Measurements from ENCODE around the gene POU2F2.

Gene POU2F2

GRCh38 chr19:42095814-42096230, 36.4 kb downstream of the POU2F2 start:
- Histone ChIP-seq H3K27me3 (ENCODE audit: insufficient read depth, low read depth) (peaks cover 14% of the 10 kb centered on the region; the same call in 1 of the 2 replicates), H3K9ac (no peak overlapping the region), H4K20me1 (ENCODE audit: insufficient read depth) (no peaks in the 10 kb centered on the region), H3K4me3 (IDR thresholded peaks at IDR 0.05; ENCODE audit: insufficient read depth, low read depth, low read length) (no peak overlapping the region), H3K4me2 (no peak overlapping the region), H2AFZ (ENCODE audit: low read depth) (no peak overlapping the region), H3K4me1 (ENCODE audit: low read depth, poor library complexity, severe bottlenecking) (peaks cover 17% of the 10 kb centered on the region), H3K27ac (no peak overlapping the region), H3K36me3 (ENCODE audit: insufficient read depth) (no peaks in the 10 kb centered on the region), H3K79me2 (ENCODE audit: insufficient read depth, low read depth) (no peaks in the 10 kb centered on the region)
- TF ChIP-seq, protein P1, sequence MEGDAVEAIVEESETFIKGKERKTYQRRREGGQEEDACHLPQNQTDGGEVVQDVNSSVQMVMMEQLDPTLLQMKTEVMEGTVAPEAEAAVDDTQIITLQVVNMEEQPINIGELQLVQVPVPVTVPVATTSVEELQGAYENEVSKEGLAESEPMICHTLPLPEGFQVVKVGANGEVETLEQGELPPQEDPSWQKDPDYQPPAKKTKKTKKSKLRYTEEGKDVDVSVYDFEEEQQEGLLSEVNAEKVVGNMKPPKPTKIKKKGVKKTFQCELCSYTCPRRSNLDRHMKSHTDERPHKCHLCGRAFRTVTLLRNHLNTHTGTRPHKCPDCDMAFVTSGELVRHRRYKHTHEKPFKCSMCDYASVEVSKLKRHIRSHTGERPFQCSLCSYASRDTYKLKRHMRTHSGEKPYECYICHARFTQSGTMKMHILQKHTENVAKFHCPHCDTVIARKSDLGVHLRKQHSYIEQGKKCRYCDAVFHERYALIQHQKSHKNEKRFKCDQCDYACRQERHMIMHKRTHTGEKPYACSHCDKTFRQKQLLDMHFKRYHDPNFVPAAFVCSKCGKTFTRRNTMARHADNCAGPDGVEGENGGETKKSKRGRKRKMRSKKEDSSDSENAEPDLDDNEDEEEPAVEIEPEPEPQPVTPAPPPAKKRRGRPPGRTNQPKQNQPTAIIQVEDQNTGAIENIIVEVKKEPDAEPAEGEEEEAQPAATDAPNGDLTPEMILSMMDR (conservative IDR thresholded peaks at IDR 0.05; ENCODE audit: low read depth, low read length) = no peak

DNA sequence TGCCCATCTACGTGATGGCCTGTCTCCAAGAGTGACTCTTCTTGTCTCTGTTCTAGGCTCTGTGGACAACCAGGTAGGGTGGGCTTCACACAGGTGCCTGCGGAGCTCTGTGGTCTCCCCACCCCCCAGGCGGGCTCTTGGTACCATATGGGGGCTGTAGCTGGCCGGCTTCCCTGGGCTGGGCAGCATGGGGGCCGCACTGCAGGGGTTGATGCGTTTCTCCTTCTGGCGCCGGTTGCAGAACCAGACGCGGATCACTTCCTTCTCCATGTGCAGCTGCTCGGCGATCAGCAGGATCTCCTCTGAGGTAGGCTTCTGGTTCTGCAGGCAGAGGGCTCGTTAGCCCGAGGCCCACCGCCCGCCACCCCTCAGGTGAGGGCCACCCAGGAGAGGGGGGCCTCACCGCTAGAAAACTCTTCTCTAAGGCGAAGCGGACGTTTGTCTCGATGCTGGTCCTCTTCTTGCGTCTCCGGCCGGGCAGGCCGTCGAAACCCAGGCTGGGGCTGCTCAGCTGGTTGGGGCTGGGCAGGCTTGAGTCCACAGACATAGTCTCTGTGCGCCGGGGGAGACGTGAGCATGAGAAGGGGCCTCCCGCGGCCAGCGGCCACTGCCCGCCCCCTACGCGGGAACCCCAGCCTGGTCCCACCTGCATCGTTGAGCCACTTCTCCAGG, 37.0 kb downstream of the POU2F2 start:
- no peaks in the 10 kb centered on the region for H4K20me1 ChIP-seq (ENCODE audit: insufficient read depth)
- H3K27me3 ChIP-seq (ENCODE audit: insufficient read depth, low read depth) = peaks cover 14% of the 10 kb centered on the region; the same call in 1 of the 2 replicates
- H3K4me3 ChIP-seq (IDR thresholded peaks at IDR 0.05; ENCODE audit: insufficient read depth, low read depth, low read length) = no peak overlapping the region
- TF ChIP-seq, protein P1 (conservative IDR thresholded peaks at IDR 0.05; ENCODE audit: low read depth, low read length) = no peak
- no peaks in the 10 kb centered on the region for H3K79me2 ChIP-seq (ENCODE audit: insufficient read depth, low read depth)
- no peak overlapping the region for H3K9ac ChIP-seq
- H3K27ac ChIP-seq = no peak overlapping the region
- H3K4me1 ChIP-seq (ENCODE audit: low read depth, poor library complexity, severe bottlenecking) = peaks cover 23% of the 10 kb centered on the region
- H3K4me2 ChIP-seq = no peak overlapping the region
- no peaks in the 10 kb centered on the region for H3K36me3 ChIP-seq (ENCODE audit: insufficient read depth)
- no peak overlapping the region for H2AFZ ChIP-seq (ENCODE audit: low read depth)

- no peaks in the 10 kb centered on the region for H3K79me2 ChIP-seq (ENCODE audit: insufficient read depth, low read depth)
- H3K27me3 ChIP-seq (ENCODE audit: insufficient read depth, low read depth) = peaks cover 15% of the 10 kb centered on the region; the same call in 1 of the 2 replicates
- H3K36me3 ChIP-seq (ENCODE audit: insufficient read depth) = no peaks in the 10 kb centered on the region
- no peak overlapping the region for H3K9ac ChIP-seq
- H3K27ac ChIP-seq = no peak overlapping the region
- TF ChIP-seq, protein P1 (conservative IDR thresholded peaks at IDR 0.05; ENCODE audit: low read depth, low read length) = no peak
- peaks cover 24% of the 10 kb centered on the region for H3K4me1 ChIP-seq (ENCODE audit: low read depth, poor library complexity, severe bottlenecking)
- no peak overlapping the region for H3K4me3 ChIP-seq (IDR thresholded peaks at IDR 0.05; ENCODE audit: insufficient read depth, low read depth, low read length)
- 0 out of 2 replicates have a peak overlapping the region, but pooled peaks have one; percentile 4 for H2AFZ ChIP-seq (ENCODE audit: low read depth)
- no peak overlapping the region for H3K4me2 ChIP-seq
- H4K20me1 ChIP-seq (ENCODE audit: insufficient read depth) = no peaks in the 10 kb centered on the region
Measured at GRCh38 chr19:42093926-42094325, 38.3 kb downstream of the POU2F2 start.

DNA sequence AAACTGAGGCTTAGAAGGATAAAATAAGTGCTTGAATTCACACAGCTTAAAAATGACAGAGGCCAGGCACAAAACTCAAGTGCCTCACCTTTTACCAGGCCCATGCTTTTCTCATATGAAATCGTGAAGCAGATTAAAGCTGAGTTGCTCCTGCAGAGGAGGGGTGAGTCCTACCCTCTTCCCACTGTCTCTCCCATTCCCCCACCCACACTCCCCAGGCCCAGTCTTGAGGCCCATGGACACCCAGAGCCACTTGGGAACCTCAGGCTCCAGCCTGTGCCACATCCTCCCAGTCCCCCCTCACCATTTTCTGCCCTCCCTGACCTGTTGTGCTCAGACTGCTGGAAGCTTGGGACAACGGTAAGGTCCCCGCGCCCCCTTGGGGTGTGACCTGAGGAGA, 38.7 kb downstream of the POU2F2 start:
- Histone ChIP-seq H4K20me1 (ENCODE audit: insufficient read depth) (no peaks in the 10 kb centered on the region), H3K27ac (no peak overlapping the region), H3K4me3 (IDR thresholded peaks at IDR 0.05; ENCODE audit: insufficient read depth, low read depth, low read length) (no peak overlapping the region), H3K4me2 (no peak overlapping the region), H3K79me2 (ENCODE audit: insufficient read depth, low read depth) (no peaks in the 10 kb centered on the region), H3K27me3 (ENCODE audit: insufficient read depth, low read depth) (peaks cover 14% of the 10 kb centered on the region; the same call in 1 of the 2 replicates), H3K36me3 (ENCODE audit: insufficient read depth) (no peaks in the 10 kb centered on the region), H2AFZ (ENCODE audit: low read depth) (0 out of 2 replicates have a peak overlapping the region, but pooled peaks have one; percentile 4), H3K4me1 (ENCODE audit: low read depth, poor library complexity, severe bottlenecking) (peaks cover 24% of the 10 kb centered on the region), H3K9ac (no peak overlapping the region)
- TF ChIP-seq, protein P1 (conservative IDR thresholded peaks at IDR 0.05; ENCODE audit: low read depth, low read length) = no peak

All from KMS-11 (cell line).